HL-60 (cell line): Measurements from ENCODE around the gene ALDH1A2.

Experiments used
- DNase-seq, 2 experiments: peaks; one replicate each; pipeline ENCODE4 v3.0.0-alpha.2; 2010 to 2020; ENCODE audit warnings: low read depth in 1 of 2, low spot score in 1 of 2
- H3K27ac ChIP-seq: fragments of 250-450 bp; sonication (Bioruptor Pico); replicated peaks from 2 replicates; pipeline ENCODE4 v1.5.1; 2020; ENCODE audit warnings: mild to moderate bottlenecking, moderate library complexity
- H3K27me3 ChIP-seq: fragments of 250-450 bp; sonication (Bioruptor Pico); 2 replicates; pipeline ENCODE4 v1.5.1; 2021; ENCODE audit warnings: mild to moderate bottlenecking, moderate library complexity; ENCODE audit not compliant: insufficient read depth, poor library complexity, severe bottlenecking
- H3K4me3 ChIP-seq: replicated peaks from 2 replicates; pipeline ENCODE4 v1.5.1; 2011; ENCODE audit warnings: mild to moderate bottlenecking, control low read depth, low read length; ENCODE audit not compliant: insufficient read depth
- CTCF ChIP-seq: IDR thresholded peaks from one replicate; pipeline ENCODE4 v1.5.1; 2011; ENCODE audit warnings: low read length, control low read depth, inconsistent platforms; ENCODE audit not compliant: insufficient read depth
- GABPA ChIP-seq: IDR thresholded peaks from 2 replicates; pipeline ENCODE4 v1.6.1; 2012; ENCODE audit warnings: low read depth
- POLR2AphosphoS5 ChIP-seq: IDR thresholded peaks from 2 replicates; pipeline ENCODE4 v1.6.1; 2012; ENCODE audit warnings: low read depth
- REST ChIP-seq: IDR thresholded peaks from 2 replicates; pipeline ENCODE4 v1.6.1; 2012; ENCODE audit warnings: low read depth; ENCODE audit not compliant: insufficient replicate concordance
- SPI1 ChIP-seq: IDR thresholded peaks from 2 replicates; pipeline ENCODE4 v1.6.1; 2012; ENCODE audit warnings: low read depth, mild to moderate bottlenecking, borderline replicate concordance

Gene ALDH1A2

GRCh38 chr15:57923750-57924149, 141.8 kb downstream of the ALDH1A2 start:
- TF ChIP-seq GABPA: no peak
- no peak for TF ChIP-seq CTCF
- TF ChIP-seq SPI1: no peak
- no peak for TF ChIP-seq POLR2AphosphoS5
- no peak for TF ChIP-seq REST
- no peak for DNase-seq
- peaks cover 2% of the 10 kb centered on the region for H3K27me3 ChIP-seq
- H3K4me3 ChIP-seq: no peak overlapping the region
- no peak overlapping the region for H3K27ac ChIP-seq

GRCh38 chr15:57923306-57923705, 142.2 kb downstream of the ALDH1A2 start:
- TF ChIP-seq POLR2AphosphoS5 (no peak), REST (no peak), CTCF (no peak), GABPA (no peak), SPI1 (no peak)
- Histone ChIP-seq H3K27me3 (peaks cover 2% of the 10 kb centered on the region), H3K4me3 (no peak overlapping the region), H3K27ac (no peak overlapping the region)
- no peak for DNase-seq

GRCh38 chr15:57922776-57923175, 142.7 kb downstream of the ALDH1A2 start:
- TF ChIP-seq GABPA (no peak), SPI1 (no peak), POLR2AphosphoS5 (no peak), REST (no peak), CTCF (no peak)
- DNase-seq: no peak
- no peak overlapping the region for H3K27ac ChIP-seq
- peaks cover 2% of the 10 kb centered on the region for H3K27me3 ChIP-seq
- no peak overlapping the region for H3K4me3 ChIP-seq
